ENCODE results near the gene ACOXL. TPM values are rescaled to one million over a fixed set of nuclear protein-coding genes. Genes with fewer than 3 reads are reported as not detected.

Gene ACOXL
- total and polyA plus RNA-seq, 4 donors: 0.13 TPM; not detected in 3

DNA sequence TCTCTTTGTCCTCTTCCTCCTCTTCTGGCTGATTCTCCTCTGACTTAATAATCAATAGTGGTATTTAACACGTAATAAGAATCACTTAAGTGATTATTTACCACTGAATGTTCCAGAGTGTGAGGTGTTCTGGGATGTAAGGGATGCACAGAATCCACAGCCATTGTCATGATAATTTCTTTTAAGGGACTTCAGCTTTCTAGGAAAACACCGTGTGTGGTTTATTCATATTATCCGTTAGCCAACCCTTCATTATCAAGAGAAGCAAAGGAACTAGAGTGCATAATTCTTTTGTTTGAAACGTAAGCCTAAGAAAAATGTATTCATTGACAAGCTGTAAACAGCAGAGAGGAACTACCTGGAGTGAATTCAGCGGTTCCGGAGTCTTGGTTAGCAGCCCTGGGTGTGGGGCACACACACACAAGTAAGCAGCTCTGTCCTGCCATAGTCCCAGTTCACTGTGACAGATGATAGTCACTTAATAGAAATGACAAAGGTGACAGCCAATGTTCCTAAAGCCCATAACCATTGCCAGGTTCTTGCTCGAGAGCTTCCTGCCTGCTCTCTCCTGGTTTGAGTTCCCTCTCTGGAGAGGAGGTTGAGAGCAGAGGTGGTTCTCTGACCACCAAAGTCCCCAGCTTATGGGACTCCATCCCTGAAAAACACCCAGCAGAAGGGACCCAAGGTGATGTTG is 101.9 kb downstream of the ACOXL start:
- DNase-seq: no peak
- Histone ChIP-seq H3K4me1 (ENCODE audit: control insufficient read depth in 1 of 2, insufficient read depth in 2 of 2, low read length in 2 of 2) (no peaks in the 10 kb centered on the region), H3K27me3 (ENCODE audit: control insufficient read depth in 1 of 2, insufficient read depth in 2 of 2, low read length in 1 of 2) (no peaks in the 10 kb centered on the region), H3K4me3 (ENCODE audit: low read length in 2 of 2) (no peak overlapping the region), H3K36me3 (ENCODE audit: control insufficient read depth in 1 of 2, insufficient read depth in 2 of 2, low read length in 1 of 2) (no peaks in the 10 kb centered on the region), H3K27ac (ENCODE audit: low read depth in 1 of 2, low read length in 2 of 2) (no peak overlapping the region), H3K9me3 (ENCODE audit: control insufficient read depth, low read length) (no peaks in the 10 kb centered on the region)
- intact Hi-C loops (cut with DNase I): no loop called here
- ATAC-seq (ENCODE audit: low FRiP score): no peak
- WGBS, 2 donors: 78 to 82% methylated on average over 7 of the region's 7 CpGs

DNA sequence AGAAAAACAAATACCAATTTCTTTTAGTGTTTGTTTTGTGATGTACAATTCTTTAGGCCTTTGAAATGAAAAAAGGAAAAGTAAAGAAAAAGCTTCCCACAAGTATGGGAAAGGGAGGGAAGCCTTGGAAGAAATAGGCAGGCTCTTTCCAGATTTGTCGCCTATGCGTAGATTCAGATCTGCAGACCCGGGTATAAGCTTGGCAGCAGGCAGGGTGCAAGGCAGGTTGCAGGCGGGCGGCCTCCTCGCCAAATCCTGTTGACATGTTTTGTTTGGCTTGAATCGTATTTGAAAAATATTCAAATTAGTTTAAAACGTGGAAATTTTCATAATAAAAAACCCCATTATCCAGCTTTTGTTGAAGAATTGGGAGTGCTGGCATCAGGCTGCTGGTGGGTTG is 104.3 kb downstream of the ACOXL start:
- ATAC-seq (ENCODE audit: low FRiP score) (no peak), DNase-seq (no peak)
- H3K27ac ChIP-seq (ENCODE audit: low read depth in 1 of 2, low read length in 2 of 2): no peak overlapping the region
- no peaks in the 10 kb centered on the region for H3K4me1 ChIP-seq (ENCODE audit: control insufficient read depth in 1 of 2, insufficient read depth in 2 of 2, low read length in 2 of 2)
- no peak overlapping the region for H3K4me3 ChIP-seq (ENCODE audit: low read length in 2 of 2)
- H3K9me3 ChIP-seq (ENCODE audit: control insufficient read depth, low read length): no peaks in the 10 kb centered on the region
- H3K27me3 ChIP-seq (ENCODE audit: control insufficient read depth in 1 of 2, insufficient read depth in 2 of 2, low read length in 1 of 2): no peaks in the 10 kb centered on the region
- intact Hi-C loops (cut with DNase I): no loop called here
- no peaks in the 10 kb centered on the region for H3K36me3 ChIP-seq (ENCODE audit: control insufficient read depth in 1 of 2, insufficient read depth in 2 of 2, low read length in 1 of 2)
- 65 to 68% methylated on average over 8 of the region's 8 CpGs for WGBS, 2 donors

DNA sequence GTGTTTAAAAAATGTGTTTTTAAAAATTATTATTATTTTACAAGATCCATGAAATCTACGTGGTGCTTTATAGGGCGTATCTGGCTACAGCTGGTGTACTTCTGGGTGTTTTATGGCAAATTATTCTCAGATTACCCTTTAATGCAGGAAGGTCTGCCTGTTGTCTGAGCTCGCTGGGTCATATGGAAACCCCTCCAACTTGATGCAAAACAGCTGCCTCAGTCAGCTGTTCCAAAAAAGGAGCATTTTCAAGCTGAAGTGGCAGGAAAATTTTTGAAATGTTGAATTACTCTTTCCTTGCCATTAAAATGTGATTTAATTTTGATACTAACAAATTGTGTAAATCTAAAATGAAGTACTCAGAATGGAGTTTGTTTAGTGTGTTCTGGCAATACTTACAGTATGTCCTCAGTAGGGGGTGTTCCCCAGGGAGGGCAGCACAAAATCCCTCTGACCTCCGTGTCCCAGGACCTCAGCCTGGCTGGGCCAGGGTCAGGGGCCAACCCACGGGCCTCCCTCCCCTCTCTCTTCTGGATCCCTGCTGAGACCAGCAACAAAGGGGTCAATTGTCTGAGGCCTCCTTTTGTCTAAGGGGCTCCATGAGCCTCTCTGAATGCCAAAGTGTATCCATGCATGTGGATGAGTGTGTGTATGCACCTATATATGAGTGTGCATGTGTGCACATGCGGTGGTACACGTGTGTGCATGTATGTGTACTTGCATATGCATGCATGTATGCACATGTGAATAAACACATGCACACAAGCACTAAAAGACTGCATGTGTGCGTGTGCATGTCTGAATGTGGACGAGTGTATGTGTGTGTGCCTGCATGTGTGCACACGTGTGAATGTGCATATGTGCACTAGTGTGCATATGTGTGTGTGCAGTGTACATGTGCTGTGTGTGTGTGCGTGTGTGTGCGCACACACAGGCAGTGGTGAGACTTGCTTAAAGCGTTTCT is 105.4 kb downstream of the ACOXL start:
- no peaks in the 10 kb centered on the region for H3K9me3 ChIP-seq (ENCODE audit: control insufficient read depth, low read length)
- no peaks in the 10 kb centered on the region for H3K27me3 ChIP-seq (ENCODE audit: control insufficient read depth in 1 of 2, insufficient read depth in 2 of 2, low read length in 1 of 2)
- intact Hi-C loops (cut with DNase I): no loop called here
- ATAC-seq (ENCODE audit: low FRiP score): no peak
- H3K4me1 ChIP-seq (ENCODE audit: control insufficient read depth in 1 of 2, insufficient read depth in 2 of 2, low read length in 2 of 2): no peaks in the 10 kb centered on the region
- 84 to 90% methylated on average over 13 of the region's 13 CpGs for WGBS, 2 donors
- H3K36me3 ChIP-seq (ENCODE audit: control insufficient read depth in 1 of 2, insufficient read depth in 2 of 2, low read length in 1 of 2): no peaks in the 10 kb centered on the region
- no peak overlapping the region for H3K4me3 ChIP-seq (ENCODE audit: low read length in 2 of 2)
- no peak for DNase-seq
- no peak overlapping the region for H3K27ac ChIP-seq (ENCODE audit: low read depth in 1 of 2, low read length in 2 of 2)

DNA sequence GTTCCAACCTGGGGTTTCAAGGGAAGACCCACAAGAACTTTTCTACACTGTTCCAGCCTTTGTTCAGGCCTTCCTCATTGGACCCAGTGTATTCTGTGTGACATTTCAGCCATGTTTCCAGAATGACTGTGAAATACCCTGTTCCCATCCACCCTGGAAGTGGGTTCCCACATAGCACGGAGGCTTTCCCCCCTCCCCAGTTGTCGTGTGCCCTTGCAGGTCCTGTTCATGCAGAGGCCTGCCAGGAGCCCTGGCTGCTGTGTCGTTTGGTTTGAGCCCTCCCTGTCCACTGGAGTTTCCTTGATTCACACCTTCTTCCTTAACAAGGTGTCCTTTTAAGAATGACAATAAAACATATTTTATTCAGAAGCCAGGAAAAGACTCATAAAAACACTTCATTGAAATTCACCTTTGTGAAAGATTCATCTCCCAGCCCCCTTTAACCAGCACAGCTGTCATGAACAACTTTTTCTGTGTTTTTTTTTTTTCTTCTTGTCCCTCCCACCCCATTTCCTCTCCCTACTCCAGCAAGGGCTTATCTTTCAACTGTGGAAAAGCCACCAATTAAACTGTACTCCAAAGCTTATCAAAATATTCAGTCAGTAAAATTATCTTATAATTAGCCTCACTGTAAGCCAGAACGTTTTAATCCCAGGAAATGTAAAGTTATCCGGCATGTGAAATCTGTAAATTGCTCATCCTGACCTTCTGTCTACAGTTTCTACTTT is 106.4 kb downstream of the ACOXL start:
- Histone ChIP-seq H3K36me3 (ENCODE audit: control insufficient read depth in 1 of 2, insufficient read depth in 2 of 2, low read length in 1 of 2) (no peaks in the 10 kb centered on the region), H3K9me3 (ENCODE audit: control insufficient read depth, low read length) (no peaks in the 10 kb centered on the region), H3K4me1 (ENCODE audit: control insufficient read depth in 1 of 2, insufficient read depth in 2 of 2, low read length in 2 of 2) (no peaks in the 10 kb centered on the region), H3K4me3 (ENCODE audit: low read length in 2 of 2) (no peak overlapping the region), H3K27ac (ENCODE audit: low read depth in 1 of 2, low read length in 2 of 2) (no peak overlapping the region), H3K27me3 (ENCODE audit: control insufficient read depth in 1 of 2, insufficient read depth in 2 of 2, low read length in 1 of 2) (no peaks in the 10 kb centered on the region)
- intact Hi-C loops (cut with DNase I): no loop called here
- WGBS, 2 donors: 69% methylated on average over 5 of the region's 5 CpGs
- ATAC-seq (ENCODE audit: low FRiP score) (no peak), DNase-seq (no peak)

DNA sequence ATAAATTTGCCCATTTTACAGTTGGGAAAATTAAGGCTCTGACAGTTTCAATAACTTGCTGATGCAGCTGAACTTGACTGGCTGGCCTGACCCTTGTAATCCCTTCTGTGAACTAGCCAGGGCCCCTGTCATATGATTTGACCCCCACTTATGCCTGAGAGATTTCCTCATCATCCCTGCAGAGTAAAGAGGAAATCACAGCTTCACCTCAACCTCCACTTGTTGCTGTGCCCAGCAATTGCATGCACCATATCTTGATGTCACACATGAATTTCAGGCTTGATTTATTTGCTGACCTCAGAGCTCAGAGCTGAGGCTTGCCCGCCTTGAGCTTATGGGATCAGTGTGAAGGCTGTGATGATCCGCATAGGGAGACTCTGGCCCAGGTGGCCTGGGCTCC is 108.1 kb downstream of the ACOXL start:
- no peaks in the 10 kb centered on the region for H3K4me1 ChIP-seq (ENCODE audit: control insufficient read depth in 1 of 2, insufficient read depth in 2 of 2, low read length in 2 of 2)
- H3K9me3 ChIP-seq (ENCODE audit: control insufficient read depth, low read length): no peaks in the 10 kb centered on the region
- no peak overlapping the region for H3K4me3 ChIP-seq (ENCODE audit: low read length in 2 of 2)
- 61 to 70% methylated on average over 2 of the region's 2 CpGs for WGBS, 2 donors
- DNase-seq: no peak
- intact Hi-C loops (cut with DNase I): no loop called here
- H3K27me3 ChIP-seq (ENCODE audit: control insufficient read depth in 1 of 2, insufficient read depth in 2 of 2, low read length in 1 of 2): no peaks in the 10 kb centered on the region
- no peaks in the 10 kb centered on the region for H3K36me3 ChIP-seq (ENCODE audit: control insufficient read depth in 1 of 2, insufficient read depth in 2 of 2, low read length in 1 of 2)
- ATAC-seq (ENCODE audit: low FRiP score): no peak
- H3K27ac ChIP-seq (ENCODE audit: low read depth in 1 of 2, low read length in 2 of 2): no peak overlapping the region

- Histone ChIP-seq H3K4me3 (ENCODE audit: low read length in 2 of 2) (no peak overlapping the region), H3K27me3 (ENCODE audit: control insufficient read depth in 1 of 2, insufficient read depth in 2 of 2, low read length in 1 of 2) (no peaks in the 10 kb centered on the region), H3K4me1 (ENCODE audit: control insufficient read depth in 1 of 2, insufficient read depth in 2 of 2, low read length in 2 of 2) (no peaks in the 10 kb centered on the region), H3K9me3 (ENCODE audit: control insufficient read depth, low read length) (no peaks in the 10 kb centered on the region), H3K27ac (ENCODE audit: low read depth in 1 of 2, low read length in 2 of 2) (no peak overlapping the region), H3K36me3 (ENCODE audit: control insufficient read depth in 1 of 2, insufficient read depth in 2 of 2, low read length in 1 of 2) (no peaks in the 10 kb centered on the region)
- intact Hi-C loops (cut with DNase I): no loop called here
- no peak for ATAC-seq (ENCODE audit: low FRiP score)
- WGBS, 2 donors: 72 to 75% methylated on average over 3 of the region's 3 CpGs
- no peak for DNase-seq
Observed at GRCh38 chr2:110842048-110842447, 109.7 kb downstream of the ACOXL start.

- intact Hi-C loops (cut with DNase I): no loop called here
- no peaks in the 10 kb centered on the region for H3K27me3 ChIP-seq (ENCODE audit: control insufficient read depth in 1 of 2, insufficient read depth in 2 of 2, low read length in 1 of 2)
- H3K4me1 ChIP-seq (ENCODE audit: control insufficient read depth in 1 of 2, insufficient read depth in 2 of 2, low read length in 2 of 2): no peaks in the 10 kb centered on the region
- no peaks in the 10 kb centered on the region for H3K9me3 ChIP-seq (ENCODE audit: control insufficient read depth, low read length)
- H3K4me3 ChIP-seq (ENCODE audit: low read length in 2 of 2): no peak overlapping the region
- ATAC-seq (ENCODE audit: low FRiP score) (no peak), DNase-seq (no peak)
- no peak overlapping the region for H3K27ac ChIP-seq (ENCODE audit: low read depth in 1 of 2, low read length in 2 of 2)
- 85% methylated on average over 2 of the region's 2 CpGs for WGBS, 2 donors
- H3K36me3 ChIP-seq (ENCODE audit: control insufficient read depth in 1 of 2, insufficient read depth in 2 of 2, low read length in 1 of 2): no peaks in the 10 kb centered on the region
Observed at GRCh38 chr2:110843496-110843895, 111.1 kb downstream of the ACOXL start.

GRCh38 chr2:110843959-110844510 is 111.7 kb downstream of the ACOXL start:
- intact Hi-C loops (cut with DNase I): no loop called here
- Histone ChIP-seq H3K27me3 (ENCODE audit: control insufficient read depth in 1 of 2, insufficient read depth in 2 of 2, low read length in 1 of 2) (no peaks in the 10 kb centered on the region), H3K27ac (ENCODE audit: low read depth in 1 of 2, low read length in 2 of 2) (no peak overlapping the region), H3K4me1 (ENCODE audit: control insufficient read depth in 1 of 2, insufficient read depth in 2 of 2, low read length in 2 of 2) (no peaks in the 10 kb centered on the region), H3K36me3 (ENCODE audit: control insufficient read depth in 1 of 2, insufficient read depth in 2 of 2, low read length in 1 of 2) (no peaks in the 10 kb centered on the region), H3K9me3 (ENCODE audit: control insufficient read depth, low read length) (no peaks in the 10 kb centered on the region), H3K4me3 (ENCODE audit: low read length in 2 of 2) (no peak overlapping the region)
- WGBS, 2 donors: 85 to 90% methylated on average over 8 of the region's 8 CpGs
- DNase-seq (no peak), ATAC-seq (ENCODE audit: low FRiP score) (no peak)
